SIG-M5 treated with dmso at 0.1 percent for 504 hours (cell line): ENCODE measurements around the gene C4orf33.
A peak's percentile ranks its signal among the peaks of the same experiment; 100 is the strongest.
"Not testable (repeated sequence)": the region's sequence is repeated elsewhere in the genome, so short reads cannot be mapped to it uniquely, and the experiment has no call there.

ENCODE experiments used
- DNase-seq: peaks from one replicate; lab custom pipeline; 2025; ENCODE audit not compliant: unreplicated experiment; lab: John Stamatoyannopoulos, UW

Gene C4orf33, protein sequence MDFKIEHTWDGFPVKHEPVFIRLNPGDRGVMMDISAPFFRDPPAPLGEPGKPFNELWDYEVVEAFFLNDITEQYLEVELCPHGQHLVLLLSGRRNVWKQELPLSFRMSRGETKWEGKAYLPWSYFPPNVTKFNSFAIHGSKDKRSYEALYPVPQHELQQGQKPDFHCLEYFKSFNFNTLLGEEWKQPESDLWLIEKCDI

DNA sequence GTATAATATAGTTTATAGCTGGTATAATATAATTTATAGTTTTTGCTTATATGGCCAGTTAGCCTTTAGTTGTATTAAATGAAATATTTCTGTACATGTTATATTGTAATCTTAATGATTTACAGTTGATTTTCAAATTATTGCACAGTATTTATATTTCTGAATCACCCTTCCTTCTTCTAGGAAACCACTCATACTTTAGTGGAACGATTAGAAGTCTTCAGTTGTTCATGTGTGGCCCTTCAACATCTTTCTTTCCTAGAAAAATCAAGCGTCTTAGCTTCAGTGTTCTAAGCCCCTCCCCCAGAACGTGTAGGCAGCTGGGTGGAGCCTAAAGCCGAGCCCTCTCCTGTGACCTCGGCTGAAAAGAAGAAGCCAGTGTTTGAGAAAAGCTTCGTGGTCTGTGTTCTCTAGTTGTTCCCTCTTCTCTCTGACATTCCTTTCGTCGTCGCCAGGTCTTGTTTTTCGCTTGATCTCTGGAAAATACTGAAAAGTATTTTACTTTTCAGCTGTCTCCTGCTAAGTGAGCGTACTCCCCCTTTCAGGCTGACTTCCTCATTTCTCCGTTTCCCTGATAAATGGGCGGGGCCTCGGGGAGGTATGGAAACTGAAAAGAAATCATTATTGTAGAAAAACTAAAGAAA is at the start of gene C4orf33:
Gene C4orf33 (plus strand): TSS at position 342 of the 644 bp plus-strand sequence. CDS start 6,459 bp downstream, outside the sequence.
- DNase-seq = peak; percentile 86

DNA sequence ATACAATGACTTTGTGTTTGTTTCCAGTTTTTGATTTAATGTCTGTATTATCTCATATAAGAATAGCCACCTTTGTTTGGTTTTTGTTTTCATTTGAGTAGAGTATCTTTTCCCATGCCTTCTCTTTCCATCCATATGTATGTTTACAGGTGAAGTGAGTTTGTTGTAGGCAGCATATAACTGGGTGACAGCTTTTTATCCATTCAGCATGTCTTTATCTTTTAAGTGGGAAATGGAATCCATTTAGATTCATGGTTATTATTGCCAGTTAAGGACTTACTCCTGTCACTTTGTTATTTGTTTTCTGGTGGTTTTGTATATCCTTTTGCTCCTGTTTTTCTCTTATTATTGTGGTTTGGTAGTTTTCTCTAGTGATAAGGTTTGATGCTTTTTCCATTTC is 36.9 kb upstream of the C4orf33 start:
- DNase-seq = no peak

DNA sequence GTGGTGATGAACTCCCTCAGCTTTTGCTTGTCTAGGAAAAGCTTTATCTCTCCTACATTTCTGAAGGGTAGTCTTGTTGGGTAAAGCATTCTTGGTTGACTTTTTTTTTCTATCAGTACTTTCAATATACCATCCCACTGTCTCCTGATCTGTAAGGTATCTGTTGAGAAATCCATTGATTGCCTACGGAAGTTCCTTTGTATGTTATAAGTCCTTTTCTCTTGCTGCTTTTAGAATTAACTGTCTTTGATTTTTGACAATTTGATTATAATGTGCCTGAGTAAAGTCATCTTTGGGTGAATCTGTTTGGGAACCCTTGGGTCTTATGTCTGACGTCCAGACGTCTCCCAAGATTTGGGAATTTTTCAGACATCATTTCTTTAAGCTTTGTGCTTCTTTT is 33.4 kb upstream of the C4orf33 start:
- DNase-seq = no peak

DNA sequence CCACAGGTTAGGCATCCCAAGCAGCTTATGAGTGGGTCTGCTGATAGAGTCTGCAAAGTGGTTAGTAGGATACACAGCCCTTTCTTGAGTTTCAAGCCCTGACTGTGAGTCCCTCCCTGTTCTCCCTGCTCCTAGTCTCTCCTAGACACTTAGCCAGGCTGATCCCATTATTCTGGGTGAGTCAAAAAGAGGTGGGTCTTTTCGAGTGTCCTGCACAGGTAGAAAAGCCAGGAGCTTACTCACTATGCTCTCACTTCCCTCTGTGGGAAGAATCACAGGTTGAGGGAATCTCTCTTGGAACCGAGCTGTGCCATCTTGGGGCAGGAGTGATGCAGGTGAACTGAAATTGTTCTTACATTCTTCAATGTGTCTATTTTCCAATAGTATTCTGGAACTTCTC is 32.3 kb upstream of the C4orf33 start:
- DNase-seq = no peak

DNA sequence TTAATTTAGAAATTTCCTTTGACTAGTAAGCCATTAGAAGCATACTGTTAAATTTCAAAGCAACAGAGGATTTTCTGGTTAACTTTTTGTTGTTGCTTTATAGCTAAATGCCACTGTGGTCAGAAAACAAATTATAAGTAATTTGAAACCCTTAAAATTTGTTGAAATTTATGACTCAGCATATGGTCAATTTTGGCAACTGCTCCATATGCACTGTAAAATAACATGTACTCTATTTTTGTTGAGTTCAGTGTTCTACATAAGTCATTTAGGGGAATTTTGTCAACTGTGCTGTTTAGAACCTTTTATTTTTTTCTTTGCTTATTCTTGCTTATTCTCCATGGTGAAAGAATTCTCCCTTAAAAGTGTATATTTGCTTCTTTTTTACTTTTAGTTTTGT is 31.2 kb upstream of the C4orf33 start:
- DNase-seq = no peak

DNA sequence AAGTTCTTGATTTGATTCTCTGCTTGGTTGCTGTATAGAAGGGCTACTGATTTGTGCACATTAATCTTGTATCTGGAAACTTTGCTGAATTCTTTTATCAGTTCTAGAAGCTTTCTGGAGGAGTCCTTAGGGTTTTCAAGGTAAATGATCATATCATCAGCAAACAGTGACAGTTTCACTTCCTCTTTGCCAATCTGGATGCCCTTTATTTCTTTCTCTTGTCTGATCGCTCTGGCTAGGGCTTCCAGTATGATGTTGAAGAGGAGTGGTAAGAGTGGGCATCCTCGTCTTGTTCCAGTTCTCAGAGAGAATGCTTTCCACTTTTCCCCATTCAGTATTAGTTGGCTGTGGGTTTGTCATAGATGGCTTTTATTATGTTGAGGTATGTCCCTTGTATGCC is 26.4 kb upstream of the C4orf33 start:
- DNase-seq = not testable (repeated sequence)

DNA sequence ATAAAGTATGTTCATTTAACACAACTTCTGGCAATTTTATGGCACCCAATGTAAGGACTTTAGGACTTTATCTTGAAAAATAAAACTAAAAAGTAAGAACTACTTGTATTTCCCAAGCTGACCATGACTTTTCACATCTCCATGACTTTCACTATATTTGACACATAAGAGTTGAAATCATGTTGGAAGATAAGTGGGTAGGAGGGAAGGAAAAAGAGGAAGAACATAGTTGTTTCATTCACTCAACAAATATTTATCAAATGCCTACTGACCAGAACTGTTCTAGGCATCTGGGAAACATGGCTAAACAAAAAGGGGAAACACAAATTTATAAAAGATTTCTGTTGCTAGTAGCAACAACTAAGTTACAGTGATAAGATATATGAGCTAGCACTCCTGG is 18.6 kb upstream of the C4orf33 start:
- no peak for DNase-seq

DNA sequence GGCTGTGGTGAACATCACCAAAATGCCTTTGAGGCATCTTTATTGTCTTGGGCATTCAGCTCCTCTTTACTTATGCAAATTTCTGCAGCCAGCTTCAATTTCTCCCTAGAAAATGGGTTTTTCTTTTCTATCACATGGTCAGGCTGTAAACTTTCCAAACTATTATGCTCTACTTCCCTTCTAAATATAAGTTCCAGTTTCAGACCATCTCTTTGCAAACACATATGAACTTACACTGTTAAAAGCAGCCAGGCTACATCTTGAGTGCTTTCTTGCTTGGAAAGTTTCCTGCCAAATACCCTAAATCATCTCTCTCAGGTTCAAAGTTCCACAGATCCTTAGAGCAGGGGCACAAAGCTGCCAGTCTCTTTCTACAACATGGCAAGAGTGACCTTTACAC is 15.8 kb upstream of the C4orf33 start:
- DNase-seq = no peak

DNA sequence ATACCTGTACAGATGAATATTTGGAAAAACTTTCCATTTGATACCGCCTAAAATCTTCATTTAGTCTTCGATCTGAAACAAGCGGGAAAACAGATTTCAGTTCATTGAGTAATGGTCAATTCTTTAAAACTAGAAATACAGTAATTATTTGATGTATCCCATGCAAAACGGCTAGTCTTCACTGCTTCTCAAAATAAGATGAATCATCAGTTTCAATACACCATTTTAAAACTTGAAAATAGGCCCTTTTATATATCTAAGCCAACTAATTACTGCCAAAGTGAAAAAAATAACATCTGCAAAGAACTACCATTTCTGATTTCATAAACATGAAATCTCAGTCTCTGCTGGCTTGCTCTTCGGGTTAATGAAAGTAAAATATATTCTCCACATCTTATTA is 13.7 kb upstream of the C4orf33 start:
- no peak for DNase-seq

DNA sequence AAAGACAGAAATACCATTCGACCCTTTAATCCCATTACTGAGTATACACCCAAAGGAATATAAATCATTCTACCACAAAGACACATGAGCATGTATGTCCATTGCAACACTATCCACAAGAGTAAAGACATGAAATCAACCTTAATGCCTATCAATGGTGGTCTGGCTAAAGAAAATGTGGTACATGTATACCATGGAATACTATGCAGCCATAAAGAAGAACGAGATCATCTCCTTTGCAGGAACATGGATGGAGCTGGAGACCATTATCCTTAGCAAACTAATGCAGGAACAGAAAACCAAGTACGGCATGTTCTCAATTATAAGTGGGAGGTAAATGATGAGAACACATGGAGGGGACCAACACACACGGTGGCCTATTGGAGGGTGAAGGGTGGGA is 10.5 kb upstream of the C4orf33 start:
- no peak for DNase-seq

DNA sequence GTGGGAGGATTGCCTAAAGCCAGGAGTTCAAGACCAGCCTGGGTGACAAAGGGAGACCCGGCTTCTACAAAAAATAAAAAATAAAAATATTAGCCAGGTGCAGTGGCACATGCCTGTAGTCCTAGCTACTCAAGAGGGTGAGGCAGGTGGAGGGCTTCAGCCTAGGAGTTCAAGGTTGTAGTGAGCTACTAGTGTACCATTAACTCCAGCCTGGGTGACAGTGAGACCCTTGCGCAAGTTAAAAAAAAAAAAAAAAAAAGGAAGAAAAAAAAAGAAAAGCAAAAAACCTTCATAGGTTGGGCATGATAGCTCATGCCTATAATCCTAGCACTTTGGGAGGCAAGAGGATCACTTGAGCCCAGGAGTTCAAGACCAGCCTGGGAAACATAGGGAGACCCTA is 8.4 kb upstream of the C4orf33 start:
- DNase-seq = peak; percentile 4

DNA sequence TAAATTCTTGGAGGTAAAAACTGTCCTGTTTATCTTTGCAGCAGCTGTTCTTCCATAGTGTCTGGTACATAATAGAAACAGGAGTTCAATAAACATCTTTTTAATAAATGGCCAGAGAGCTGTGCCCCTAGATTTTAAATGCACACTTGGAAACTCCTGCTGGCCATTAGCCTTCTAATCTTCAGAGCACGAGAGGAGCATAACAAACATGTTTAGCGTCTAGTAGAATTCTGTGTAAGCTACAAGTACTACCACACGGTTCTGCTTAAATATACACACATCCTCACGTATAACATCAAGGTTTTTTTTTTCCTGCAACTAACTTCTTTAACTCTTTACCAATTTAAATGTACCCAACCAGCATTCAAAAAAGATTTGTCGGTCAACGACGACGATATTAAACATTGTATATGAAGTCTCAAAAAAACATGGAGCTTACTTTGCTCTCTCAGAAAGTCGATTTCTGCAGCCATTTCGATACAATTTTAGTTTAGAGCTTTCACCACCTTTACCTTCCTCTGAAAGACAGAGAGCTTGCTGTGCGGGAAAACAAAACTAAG is 3.2 kb upstream of the C4orf33 start:
- DNase-seq = no peak

DNA sequence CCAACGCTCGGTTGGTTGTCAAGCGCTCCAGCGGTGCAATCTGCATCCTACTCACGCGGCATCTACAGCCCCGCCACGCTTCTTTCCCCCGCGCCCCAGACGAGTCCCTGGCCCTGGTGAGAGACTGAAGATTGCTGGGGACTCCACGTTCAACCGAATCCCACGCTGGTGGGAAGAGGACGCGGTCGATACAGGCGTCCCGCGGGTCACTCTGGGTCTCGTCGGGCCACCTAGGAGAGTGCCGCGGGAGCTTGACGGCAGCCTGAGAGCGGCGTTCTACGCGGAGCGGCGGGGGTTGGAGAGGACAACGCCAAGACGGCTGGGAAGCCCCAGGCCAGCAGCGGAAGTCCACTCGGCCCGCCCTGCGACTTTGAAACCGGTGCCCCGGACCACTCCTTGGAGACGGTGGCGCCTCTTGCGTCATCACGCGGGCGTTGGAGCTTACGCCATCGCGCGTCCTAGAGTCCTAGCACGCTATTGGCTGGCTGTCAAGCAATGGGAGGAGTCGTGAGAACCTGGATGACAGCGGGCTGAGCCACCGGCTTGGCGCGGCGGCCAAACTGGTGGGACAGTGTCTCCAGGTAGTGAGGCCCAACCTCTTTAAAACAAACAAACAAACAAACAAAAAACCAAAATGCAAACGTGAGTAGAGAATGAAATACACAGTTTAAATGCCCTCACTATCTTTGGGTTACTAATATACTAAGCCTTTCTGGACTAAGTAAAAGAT is 2.6 kb upstream of the C4orf33 start, which contains the start of gene SCLT1:
Gene SCLT1 (minus strand): TSS at position 349 of the 730 bp plus-strand sequence. CDS start 436 bp downstream, outside the sequence.
- DNase-seq = peak; percentile 93

DNA sequence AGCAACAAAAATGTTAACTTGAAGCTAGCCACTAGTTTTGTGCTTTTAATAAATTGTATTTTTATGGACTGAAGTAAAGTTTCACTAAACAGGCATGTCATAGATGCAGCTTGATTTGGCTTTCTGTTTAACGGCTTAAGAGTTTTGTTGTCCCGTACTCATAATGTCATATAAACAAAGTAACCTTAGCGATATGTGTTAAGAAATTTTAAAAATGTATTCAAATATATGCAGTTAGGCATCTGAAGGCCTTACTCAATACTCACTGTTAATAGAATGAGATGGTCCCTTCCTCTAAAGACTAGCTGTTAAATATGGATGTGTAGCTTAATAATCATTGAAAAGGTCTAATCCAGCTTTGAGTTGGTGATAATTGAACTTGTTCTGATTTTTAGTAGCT is 1.6 kb upstream of the C4orf33 start:
- DNase-seq = peak; percentile 1

DNA sequence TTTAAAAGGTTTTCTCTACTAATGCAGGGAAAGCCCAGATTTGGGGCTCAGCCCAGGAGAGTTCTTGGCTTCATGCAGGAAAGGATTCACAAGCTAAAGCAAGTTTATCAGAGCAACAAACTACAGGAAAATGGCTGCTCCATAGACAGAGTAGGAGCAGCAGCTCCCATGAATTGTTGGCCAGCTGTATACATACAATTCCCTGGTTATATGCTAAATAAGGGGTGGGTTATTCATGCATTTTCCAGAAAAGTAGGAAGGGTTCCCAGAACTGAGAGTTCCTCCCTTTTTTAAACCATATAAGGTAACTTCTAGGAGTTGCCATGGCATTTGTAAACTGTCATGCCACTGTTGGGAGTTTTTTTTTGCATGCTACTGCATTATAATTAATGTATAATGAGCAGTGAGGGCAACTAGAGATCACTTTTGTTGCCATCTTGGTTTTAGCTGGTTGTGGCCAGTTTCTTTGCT is 2.6 kb downstream of the C4orf33 start:
- no peak for DNase-seq

DNA sequence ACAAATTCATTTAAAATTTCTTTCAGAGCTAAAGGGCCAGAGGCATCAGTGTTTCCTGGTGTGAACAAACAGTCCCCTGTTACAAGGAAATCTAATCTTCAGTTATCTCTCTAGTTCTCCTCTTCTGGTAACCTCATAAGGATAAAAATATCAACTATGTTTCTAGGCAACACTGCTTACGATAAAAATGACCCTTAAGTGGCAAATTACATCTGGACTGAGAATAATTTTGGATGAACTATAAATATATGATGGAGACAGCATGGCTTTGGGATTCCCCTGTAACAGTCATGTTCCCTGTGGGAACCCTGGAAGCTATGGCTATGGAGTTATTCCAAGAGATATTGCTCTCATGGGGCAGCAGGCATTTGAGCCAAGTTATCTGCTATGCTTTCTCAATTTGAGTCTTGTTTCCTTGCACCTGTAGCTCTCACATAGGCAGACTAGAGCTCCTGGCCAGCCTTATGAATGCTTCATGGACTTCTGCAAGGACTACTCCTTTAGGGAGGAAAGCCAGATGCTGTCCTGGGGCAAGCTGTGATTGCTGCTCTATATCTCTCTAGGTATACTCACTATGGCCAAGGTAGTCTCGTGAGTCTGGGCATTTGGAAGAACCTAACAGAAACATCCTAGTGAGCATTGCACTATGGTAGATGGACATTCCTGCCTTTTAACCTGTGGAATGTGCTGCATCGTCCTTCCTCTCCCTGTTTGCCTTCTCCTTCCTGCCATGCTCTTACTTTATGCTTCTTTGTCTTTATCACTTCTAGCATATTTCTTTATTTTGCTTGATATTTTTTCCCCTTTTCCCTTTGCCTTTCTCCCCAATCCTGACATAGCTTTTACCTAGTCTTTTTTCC is 14.2 kb downstream of the C4orf33 start:
- no peak for DNase-seq

DNA sequence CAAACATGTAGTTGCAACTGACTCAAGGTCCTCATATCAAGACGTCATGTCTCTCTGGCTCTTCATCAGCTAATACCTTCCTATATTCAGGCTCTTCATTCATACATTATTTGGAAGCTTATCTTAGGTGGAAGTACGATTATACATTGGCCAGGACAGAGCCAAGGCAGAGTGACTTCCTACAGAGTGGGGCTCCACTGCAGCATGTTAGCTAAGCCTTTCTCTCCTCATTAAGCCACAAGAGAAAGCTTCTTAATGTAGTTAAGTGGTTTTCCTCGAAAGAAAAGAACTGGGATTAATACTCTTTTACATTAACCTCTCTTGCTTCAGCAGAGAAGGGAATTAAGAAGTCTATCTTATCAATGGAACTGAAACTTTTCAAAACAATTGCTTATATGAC is 15.0 kb downstream of the C4orf33 start:
- DNase-seq = no peak

DNA sequence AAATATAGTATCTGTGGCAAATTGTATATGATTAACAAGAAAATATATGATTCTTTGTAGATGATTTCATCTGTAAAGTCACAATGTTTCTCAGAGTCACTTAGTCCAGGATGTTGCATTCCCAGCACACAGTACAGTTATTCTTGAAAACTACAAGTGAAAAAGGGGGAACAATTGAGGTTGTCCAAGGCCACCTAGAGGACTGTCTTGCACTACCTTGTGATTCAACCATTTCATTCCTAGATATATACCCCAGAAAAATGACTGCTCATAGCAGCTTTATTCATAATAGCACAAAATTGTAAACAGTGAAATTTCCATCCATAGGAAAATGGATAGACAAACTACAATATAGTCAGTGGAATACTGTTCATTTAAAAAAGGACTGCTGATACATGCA is 16.0 kb downstream of the C4orf33 start:
- no peak for DNase-seq

DNA sequence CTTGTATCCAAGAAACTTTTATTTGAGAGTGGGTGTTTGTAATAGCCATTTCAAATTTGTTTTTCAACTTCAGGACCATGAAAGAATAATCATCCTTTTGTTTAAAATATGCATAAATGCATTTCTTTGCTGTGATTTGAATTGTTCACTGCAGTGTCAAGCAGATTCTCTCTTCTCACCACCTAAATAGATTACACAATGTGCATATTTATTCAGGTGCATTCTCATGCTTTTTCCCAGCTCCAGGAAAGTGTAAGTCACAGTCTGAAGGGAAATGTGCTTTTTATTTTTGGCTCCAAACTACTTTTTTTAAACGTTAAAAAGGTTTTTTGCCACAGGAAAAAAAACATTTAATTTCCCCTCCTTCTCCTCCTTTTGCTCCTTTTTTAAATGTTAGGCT is 17.5 kb downstream of the C4orf33 start:
- DNase-seq = no peak

DNA sequence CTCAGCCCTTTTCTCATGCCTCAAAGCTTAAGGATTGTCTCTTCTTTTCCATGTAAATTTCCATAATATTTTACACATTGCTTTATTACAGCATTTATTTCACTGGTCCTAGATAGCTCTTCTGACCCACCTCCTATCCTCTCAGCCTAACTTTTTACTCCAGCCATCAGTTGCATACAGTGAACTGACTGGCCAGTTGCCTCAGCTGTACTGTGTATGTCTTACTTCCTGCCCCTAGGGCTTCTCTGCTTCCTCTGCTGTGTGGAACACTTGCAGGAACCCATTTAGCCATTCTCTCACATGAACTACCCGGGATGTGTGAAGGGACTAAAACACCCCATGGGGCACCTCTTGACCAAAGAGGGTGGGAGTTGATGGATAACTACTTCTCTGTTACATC is 18.0 kb downstream of the C4orf33 start:
- DNase-seq = no peak

DNA sequence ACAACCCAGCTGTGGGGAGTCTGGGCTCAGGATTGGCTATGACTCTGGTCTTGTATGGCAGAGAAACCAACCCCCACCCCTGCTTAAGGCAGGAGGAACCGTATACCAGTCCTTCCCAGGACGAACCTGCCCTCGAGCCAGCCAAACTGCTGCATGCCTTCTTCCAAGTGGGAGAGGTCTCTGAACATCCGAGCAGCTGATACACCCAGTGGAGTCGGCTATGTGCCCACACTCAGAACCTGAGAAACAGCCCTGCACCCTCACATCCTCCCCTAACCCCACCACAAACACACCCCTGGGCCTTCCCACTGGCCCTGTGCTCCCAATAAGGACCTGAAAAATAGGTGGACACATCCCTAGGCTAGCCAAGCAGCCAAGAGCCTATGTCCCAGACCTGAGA is 21.8 kb downstream of the C4orf33 start:
- DNase-seq = no peak
